HG03469 (cell line): ENCODE data around the gene WNK4.
"Not testable (repeated sequence)": the region's sequence is repeated elsewhere in the genome, so short reads cannot be mapped to it uniquely, and the experiment has no call there.

ENCODE experiments used
- ATAC-seq: cut with Tn5 transposase; IDR thresholded peaks from one replicate; pipeline ENCODE4 v1.9.1; 2021; ENCODE audit warnings: mild to moderate bottlenecking, moderate library complexity, moderate number of reproducible peaks; ENCODE audit not compliant: unreplicated experiment

The WNK4 gene

GRCh38 chr17:42769964-42770363 is 10.4 kb upstream of the WNK4 start:
- not testable (repeated sequence) for ATAC-seq

DNA sequence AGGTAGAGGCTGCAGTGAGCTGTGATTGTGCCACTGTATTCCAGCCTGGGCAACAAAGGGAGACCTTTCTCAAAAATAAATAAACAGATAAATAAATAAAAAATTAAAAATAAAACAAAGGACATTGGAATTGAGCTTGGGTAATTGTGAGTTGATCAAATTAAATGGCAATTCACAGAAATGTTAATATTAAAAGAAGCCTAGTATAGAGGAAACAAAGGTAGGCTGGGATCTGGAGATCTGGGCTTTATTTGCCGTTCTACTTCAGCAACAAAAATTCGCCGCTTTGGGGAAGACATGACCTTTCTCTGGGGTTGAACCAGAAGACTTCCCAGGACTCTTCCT is 7.5 kb upstream of the WNK4 start:
- ATAC-seq = no peak

- no peak for ATAC-seq
These were observed 6.9 kb upstream of the WNK4 start, which contains the start of gene VPS25 for GRCh38 chr17:42773290-42774035. VPS25 (plus strand) TSS chr17:42773449; CDS start chr17:42773476, 27 bp downstream.

DNA sequence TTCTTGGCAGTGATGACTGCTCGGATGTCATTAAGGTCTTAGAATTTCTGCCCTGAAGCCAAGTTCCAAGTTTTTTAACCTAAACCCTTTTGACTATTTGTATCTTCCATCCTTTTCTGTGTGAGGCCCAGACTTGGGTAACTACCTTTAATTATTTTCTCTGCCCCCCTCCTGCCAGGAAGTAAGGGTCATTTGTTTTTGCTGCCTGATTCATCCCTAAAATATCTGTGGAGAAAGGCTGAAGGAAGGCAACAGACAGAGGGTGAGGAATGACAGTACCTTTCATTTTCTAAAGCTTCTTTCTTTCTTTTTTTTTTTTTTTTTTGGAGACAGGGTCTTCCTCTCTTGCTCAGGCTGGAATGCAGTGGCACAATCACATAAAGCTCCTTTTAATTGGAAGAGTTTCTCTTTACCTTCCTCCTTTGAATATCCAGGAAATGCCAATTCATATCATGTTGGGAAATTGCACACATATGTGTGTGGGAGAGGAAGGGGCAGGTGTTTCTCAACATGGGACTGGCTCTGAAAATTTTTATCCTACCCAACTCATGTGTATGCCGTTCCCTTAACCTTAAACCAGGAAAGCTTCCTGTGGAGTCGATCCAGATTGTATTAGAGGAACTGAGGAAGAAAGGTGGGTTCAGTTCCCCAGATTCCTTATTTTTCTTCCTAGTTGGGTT is 6.2 kb upstream of the WNK4 start:
- ATAC-seq = no peak

DNA sequence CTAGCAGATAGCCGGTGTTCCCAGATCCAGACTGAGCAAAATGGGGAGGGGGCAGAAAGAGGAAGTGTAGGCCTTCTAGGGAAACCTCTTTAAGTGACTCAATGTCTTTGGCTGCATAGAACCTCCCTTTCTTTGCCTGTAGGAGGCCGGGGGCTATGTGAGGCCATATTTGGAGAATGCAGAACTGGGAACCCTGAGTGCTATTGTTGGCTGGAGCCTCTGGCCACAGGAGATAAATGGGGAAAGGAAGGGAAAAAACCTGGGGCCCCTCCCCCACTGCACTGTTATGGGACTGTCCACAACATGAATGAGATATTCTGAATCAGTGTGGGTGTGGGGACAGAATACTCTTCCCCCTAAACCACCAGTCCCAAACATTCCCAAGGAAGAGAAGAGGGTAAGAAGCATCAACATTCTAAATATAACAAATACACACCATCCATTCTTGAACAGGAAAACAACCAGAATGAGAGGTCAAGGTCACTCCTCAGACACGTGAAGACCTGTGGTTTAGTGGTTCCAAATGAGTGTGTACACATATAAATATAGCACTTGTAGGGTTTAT is 4.8 kb upstream of the WNK4 start:
- no peak for ATAC-seq

GRCh38 chr17:42778570-42778969 is 1.8 kb upstream of the WNK4 start:
- no peak for ATAC-seq

DNA sequence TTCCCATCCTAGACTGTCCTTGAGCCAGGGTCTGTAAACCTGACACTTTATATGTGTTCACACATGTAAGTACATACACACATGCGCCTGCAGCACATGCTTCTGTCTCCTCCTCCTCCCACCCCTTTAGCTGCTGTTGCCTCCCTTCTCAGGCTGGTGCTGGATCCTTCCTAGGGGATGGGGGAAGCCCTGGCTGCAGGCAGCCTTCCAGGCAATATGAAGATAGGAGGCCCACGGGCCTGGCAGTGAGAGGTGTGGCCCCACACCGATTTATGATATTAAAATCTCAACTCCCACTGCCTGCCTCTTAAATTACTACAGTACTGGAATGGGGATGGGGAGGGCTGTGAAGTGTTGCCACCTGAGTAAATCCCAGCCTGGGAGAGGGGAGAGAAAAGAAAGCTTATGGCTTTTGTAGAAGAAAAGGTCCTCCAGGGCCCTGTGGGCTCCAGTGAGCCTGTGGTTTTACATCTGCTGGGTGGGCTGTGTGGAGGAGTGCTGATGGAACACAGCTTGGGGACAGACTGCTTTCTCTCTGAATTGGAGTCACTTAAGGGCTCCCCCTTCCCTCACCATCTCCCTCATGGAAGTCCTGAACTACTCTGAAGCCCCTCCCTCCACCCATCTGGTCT is 990 bp upstream of the WNK4 start:
- no peak for ATAC-seq

DNA sequence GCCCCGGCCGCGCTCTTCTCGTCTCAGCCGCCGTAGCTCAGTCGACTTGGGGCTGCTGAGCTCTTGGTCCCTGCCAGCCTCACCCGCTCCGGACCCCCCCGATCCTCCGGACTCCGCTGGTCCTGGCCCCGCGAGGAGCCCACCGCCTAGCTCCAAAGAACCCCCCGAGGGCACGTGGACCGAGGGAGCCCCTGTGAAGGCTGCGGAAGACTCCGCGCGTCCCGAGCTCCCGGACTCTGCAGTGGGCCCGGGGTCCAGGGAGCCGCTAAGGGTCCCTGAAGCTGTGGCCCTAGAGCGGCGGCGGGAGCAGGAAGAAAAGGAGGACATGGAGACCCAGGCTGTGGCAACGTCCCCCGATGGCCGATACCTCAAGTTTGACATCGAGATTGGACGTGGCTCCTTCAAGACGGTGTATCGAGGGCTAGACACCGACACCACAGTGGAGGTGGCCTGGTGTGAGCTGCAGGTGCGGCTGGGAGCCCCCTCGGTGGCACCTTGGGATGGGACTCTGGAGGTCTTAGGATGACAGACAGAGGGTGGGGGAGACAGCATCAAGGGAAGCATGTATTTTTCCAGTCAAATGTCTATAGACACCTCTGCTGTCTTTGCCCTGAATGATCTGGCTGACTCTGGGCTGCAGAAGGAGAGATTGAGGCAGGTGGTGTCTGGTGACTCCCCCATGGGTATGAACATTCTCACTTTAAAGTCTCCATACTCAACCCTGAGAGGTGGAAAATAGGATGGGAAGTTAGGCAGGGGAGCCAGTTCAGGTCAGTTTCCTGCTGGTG is 635 bp downstream of the WNK4 start:
- no peak for ATAC-seq

GRCh38 chr17:42781639-42782165 is 1.3 kb downstream of the WNK4 start:
- ATAC-seq = no peak

DNA sequence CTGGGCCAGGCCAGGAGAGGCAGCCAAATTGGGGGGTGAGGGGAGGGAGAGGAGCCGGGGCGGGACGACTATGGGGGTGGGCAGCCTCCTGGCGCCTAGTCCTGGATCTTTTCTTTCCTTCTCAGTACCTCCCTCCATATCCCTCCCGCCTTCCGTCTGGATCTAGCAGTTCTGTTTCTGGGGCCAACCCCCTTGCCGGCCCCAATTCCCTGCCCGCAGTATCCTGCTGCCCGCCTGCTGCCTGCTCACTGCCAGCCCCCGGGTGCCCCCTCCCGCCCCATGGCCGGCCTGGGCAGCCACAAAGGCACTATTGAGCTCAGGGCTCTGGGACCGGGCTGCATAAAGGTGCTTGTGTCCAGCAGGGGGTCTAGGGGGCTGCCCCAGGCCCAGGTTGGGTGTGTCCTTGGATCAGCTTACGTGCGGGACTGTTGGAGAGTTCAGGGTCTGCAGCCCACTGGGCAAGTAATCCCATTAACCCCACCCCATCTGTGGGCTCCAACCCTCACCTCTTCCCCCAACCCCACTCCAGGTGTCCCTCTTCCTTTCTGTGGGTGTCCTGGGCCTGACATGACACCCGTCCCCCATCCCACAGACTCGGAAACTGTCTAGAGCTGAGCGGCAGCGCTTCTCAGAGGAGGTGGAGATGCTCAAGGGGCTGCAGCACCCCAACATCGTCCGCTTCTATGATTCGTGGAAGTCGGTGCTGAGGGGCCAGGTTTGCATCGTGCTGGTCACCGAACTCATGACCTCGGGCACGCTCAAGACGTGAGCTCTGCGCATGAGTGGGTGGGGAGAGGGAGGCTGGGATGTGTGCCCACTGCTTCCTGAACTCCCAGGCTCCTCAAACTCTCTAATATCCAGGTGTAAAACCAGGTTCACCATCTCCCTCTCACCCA is 2.0 kb downstream of the WNK4 start:
- ATAC-seq = no peak

- no peak for ATAC-seq
These were observed 2.8 kb downstream of the WNK4 start for GRCh38 chr17:42783062-42783790.

DNA sequence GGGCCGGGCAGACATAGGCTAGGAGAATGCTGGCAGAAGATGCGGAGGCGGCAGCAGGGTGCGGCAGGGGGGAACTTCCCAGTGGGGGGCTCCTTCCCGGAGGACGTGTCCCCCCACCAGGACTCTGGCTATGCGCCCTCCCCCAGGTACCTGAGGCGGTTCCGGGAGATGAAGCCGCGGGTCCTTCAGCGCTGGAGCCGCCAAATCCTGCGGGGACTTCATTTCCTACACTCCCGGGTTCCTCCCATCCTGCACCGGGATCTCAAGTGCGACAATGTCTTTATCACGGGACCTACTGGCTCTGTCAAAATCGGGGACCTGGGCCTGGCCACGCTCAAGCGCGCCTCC is 3.4 kb downstream of the WNK4 start:
- no peak for ATAC-seq

- ATAC-seq = no peak
These were observed 4.0 kb downstream of the WNK4 start for GRCh38 chr17:42784409-42784808.

DNA sequence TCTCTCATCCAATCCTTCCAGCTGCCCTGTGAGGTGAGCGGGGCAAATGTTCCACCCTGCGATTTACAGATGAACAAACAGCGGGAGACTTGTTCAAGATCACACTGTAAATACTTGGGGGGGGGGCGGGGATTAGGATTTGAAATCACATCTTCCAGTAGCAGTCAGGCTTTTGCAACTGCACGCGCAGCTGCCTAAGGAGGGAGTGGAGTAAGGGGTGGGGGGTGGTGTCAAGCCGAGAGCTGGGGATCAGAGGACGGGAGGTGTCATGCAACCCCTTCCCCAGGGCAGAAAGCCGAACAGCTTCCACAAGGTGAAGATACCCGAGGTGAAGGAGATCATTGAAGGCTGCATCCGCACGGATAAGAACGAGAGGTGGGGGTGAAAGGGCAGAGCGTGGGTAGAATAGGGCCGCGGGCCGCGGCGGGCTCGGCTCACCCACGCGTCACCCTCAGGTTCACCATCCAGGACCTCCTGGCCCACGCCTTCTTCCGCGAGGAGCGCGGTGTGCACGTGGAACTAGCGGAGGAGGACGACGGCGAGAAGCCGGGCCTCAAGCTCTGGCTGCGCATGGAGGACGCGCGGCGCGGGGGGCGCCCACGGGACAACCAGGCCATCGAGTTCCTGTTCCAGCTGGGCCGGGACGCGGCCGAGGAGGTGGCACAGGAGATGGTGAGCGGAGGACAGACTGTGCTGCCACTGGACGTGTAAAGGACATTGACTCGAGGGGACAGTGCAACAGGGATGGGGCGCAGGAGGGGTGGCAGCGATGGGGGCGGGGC is 4.6 kb downstream of the WNK4 start:
- ATAC-seq = no peak

DNA sequence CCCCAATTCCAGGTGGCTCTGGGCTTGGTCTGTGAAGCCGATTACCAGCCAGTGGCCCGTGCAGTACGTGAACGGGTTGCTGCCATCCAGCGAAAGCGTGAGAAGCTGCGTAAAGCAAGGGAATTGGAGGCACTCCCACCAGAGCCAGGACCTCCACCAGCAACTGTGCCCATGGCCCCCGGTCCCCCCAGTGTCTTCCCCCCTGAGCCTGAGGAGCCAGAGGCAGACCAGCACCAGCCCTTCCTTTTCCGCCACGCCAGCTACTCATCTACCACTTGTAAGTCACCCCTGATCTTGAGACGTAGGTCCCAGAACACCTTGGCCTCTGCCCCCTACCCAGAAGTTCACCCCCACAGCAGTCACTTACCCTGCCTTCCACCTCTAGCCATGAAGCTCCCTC is 6.9 kb downstream of the WNK4 start:
- no peak for ATAC-seq

DNA sequence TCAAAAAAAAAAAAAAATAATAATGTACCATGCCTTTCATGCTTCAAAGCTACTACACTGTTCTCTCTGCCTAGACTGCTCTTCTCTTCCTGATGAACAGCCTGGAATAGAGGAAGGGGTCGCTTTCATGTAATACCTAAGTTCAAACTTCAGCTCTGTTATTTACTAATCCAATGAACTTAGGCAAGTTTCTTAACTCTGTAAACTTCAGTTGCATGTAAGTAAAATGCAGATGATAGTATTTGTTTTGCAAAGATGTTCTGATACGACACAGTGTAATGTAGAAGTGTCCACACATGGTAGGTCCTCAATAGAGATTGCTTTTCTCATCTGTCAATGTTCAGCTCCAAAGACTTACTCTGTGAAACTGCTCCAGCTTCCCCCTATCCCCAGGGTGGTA is 11.5 kb downstream of the WNK4 start:
- ATAC-seq = no peak

GRCh38 chr17:42792545-42792944 is 12.1 kb downstream of the WNK4 start:
- no peak for ATAC-seq

GRCh38 chr17:42795061-42795460 is 14.7 kb downstream of the WNK4 start:
- ATAC-seq = no peak
